HG02610 (cell line): ENCODE data around the gene CDYL2.
A peak's percentile ranks its signal among the peaks of the same experiment; 100 is the strongest.

Experiments used
- ATAC-seq: cut with Tn5 transposase; IDR thresholded peaks from one replicate; pipeline ENCODE4 v1.9.1; 2021; ENCODE audit warnings: mild to moderate bottlenecking, moderate library complexity; ENCODE audit not compliant: unreplicated experiment

CDYL2 gene

DNA sequence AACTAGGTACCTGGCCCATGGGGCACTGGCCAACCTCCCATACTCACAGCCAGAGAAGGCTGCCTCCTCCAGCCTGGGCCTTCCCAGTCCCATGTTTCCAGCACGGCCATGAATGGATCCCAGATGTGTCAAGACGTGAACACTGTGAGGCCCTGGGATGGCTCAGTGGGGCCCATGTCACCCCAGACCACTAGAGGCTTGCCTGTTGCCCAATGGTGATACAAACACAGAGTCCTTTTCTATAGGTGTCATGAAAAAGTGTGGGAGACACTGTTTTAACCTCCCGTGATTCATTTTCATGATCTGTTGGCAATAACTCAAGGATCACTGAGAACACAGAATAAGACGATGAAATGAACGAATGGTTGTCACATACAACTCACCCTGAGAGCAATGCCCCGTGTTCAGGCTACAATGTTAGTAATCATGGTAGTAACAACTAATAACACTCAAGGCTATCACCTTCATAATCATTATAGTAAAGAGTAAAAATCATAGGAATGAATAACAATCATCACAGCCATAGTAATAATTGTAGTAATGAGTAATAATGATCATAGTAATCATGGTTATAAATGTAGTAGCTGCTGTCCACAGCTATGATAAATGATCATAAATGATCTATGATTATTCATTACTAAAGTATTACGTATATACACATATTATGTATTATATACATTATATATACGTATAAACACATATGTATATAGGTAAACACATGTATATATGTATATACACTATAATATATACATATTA is 199.6 kb downstream of the CDYL2 start:
- no peak for ATAC-seq

- no peak for ATAC-seq
Observed at GRCh38 chr16:80602894-80603293, 201.5 kb downstream of the CDYL2 start.

DNA sequence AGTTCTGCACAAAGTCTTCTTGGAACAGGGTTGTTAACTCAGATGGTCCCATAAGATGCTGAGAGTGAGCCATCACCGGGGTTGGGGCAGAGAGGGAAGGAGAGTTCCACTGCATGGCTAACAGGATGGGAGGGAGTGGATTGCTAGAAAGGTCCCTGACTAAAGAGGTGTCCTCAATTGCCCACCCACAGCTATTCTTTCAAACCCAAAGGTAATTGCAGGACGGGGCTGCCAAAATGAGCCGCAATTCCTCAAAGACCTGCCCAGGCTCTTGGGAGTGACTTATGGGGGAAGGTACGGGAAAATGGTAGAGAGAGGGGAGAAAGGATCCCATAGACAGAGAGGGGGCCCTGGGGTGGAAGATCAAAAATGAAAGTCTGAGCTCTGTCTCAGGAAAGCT is 203.2 kb downstream of the CDYL2 start:
- no peak for ATAC-seq

GRCh38 chr16:80599466-80599865 is 204.9 kb downstream of the CDYL2 start:
- ATAC-seq: no peak

DNA sequence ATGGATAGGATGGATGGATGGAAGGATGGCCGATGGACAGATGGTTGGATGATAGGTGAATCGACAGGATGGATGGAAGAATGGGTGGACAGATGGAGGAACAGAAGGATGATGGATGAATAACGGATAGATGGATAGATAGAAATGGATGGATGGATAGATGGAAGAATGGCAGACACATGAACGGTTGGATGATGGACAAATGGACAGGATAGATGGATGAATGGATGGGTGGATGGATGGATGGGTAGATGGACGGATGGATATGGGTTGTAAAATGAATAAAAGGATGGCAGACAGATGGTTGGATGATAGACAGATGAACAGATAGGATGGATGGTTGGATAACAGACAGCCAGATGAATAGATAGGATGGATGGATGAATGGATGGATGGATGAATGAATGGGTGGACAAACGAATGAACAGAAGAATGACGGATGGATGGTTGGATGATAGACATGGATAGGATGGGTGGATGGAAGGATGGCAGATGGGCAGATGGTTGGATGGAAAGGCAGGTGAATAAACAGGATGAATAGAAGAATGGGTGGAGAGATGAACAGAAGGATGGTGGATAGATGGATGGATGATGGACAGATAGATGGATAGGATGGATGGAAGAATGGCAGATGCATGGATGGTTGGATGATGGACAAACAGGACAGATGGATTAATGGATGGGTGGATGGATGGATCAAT is 207.7 kb downstream of the CDYL2 start:
- no peak for ATAC-seq

- no peak for ATAC-seq
Observed at GRCh38 chr16:80594756-80595155, 209.6 kb downstream of the CDYL2 start.

DNA sequence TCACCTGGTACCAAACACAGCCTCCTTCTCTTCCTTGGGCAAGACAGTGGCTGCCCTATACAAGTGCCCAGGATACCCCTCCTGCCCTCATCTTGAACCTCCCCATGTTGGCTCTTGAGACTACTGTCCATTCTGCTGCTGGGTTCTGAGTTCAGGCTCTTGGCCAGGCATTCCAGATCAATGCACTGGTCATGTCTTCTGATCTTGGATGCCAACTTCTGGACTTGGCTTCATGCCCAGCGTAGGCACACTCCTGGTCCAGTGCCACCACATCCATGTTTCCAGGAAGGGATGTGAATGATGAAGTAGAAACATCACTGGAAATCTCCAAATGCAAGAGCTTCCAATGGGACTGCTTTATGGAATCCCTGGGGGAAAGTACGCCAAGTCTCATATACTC is 212.1 kb downstream of the CDYL2 start:
- ATAC-seq: no peak

DNA sequence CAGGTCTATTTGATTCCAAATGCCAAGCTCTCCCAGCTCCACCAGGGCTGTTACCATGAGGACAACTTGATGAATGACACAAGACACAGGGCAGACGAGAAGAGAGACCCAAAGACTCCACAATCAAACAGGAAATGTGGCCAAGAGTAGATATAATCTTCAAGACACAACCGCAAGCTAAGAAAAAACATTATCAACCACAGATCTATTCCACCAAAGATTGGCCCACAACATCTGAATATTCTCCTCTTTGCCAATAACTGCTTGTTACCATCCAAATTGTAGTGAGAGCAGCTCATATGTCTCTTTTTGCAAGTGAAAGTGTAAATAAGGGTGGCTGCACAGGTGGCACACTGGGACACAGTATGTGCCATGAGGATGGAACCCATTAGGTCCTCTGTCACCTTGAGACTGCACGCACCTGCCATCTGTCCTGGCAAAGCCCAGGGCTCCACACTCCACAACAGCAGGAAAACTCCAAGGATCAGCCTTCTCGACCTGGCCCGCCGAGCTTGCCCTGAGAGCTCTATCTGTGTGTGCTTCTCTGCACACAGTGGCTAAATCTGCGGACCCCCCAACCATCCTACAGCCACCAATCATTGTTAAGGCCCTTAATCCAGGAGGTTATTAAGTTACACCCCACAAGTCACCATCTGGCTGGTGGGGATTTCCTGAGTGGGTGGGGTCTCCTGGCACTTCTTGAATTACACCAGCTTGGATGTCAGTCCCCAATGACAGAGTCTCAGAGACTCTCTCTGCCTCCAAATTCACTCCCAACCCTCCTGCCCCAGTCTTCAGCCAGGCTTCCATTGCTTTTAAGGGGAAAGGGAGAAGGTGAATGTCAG is 213.1 kb downstream of the CDYL2 start:
- no peak for ATAC-seq

GRCh38 chr16:80587071-80587470 is 217.3 kb downstream of the CDYL2 start:
- ATAC-seq: no peak

DNA sequence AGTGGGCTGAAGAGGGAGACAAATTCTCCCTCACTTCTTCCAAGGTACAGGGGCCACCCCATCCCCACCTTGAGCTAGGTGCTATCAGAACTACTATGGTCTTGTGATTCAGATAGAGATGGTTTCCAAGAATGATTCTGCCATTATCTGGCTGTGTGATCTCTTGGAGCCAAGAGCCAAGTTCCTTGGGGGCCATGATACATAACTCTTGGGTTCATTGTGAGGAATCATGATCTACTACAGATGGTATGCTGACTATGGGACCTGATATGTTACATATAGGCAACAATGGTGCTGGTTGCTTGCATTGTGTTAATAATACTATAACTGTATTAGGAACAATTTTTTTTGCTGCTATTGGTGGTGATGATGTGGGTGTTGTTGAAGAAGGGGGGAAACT is 217.9 kb downstream of the CDYL2 start:
- no peak for ATAC-seq

DNA sequence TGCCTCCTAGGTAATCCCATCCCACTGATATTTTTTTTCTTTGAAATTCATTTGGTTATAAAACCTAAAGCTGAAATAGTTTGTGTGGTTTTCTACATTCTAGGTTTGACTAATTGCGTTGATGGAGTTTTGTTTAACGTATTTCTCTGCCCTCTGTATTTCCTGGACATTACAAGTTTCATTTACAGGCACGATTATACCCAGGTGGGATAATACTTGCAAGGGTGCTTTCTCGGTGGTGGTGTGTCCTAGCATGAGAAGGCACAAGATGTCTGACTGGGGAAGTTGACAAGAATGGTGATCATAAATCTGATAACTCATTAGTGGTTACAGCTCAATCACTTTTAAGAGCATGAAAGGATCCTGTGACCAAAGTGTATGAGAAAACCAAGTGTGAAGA is 218.6 kb downstream of the CDYL2 start:
- ATAC-seq: peak; percentile 71

DNA sequence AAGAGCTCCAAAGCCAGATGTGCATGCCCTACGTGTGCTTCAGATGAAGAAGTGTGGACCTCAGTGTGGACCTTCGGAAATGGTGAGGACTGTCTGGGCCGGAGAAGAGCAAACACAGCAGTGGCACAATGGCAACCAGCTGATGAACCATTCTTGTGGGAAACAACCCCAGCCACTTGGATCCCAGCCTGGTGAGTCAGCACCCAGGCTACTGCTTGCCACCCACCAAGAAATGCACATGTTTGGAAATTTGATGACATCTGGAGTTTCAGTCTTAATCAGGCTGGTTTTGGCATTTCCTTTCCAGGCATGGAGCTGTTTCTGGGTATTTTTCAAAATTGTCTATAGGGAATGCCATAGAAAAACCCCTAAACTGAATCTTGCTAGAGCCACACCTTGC is 220.9 kb downstream of the CDYL2 start:
- ATAC-seq: no peak

DNA sequence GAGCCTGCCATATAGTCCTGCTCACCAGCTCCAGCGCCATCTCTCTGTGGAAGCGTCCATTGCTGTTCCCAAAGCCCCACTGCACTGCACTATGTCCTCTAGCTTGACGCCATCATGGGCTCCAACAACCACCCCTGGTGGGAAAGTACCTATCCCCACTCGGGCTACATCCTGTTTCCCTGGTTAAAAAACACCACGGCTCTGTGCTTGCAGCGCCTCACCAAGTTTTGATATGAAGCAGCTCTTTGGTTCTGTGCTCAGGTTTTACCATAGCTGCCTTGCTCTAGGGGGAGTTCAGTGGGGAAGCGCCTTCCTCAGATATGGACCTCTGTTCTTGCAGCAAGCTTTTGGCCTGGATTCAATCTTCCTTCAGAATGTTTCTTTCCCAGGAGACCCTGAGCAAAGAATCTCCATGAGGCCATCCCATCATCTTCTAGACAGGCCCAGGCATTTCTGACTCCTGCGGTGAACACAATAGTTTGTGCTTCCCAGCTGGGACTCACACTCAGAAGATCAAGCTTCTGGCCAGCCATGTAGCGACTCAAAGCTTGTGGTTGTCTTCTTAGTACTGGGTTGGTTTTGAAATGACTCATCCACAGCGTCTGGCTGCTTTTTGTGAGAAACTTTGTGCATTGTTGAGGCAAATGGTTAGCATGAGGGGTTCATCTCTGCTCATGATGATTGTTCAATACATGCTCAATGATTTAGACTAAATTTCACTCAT is 224.1 kb downstream of the CDYL2 start:
- ATAC-seq: peak; percentile 84

DNA sequence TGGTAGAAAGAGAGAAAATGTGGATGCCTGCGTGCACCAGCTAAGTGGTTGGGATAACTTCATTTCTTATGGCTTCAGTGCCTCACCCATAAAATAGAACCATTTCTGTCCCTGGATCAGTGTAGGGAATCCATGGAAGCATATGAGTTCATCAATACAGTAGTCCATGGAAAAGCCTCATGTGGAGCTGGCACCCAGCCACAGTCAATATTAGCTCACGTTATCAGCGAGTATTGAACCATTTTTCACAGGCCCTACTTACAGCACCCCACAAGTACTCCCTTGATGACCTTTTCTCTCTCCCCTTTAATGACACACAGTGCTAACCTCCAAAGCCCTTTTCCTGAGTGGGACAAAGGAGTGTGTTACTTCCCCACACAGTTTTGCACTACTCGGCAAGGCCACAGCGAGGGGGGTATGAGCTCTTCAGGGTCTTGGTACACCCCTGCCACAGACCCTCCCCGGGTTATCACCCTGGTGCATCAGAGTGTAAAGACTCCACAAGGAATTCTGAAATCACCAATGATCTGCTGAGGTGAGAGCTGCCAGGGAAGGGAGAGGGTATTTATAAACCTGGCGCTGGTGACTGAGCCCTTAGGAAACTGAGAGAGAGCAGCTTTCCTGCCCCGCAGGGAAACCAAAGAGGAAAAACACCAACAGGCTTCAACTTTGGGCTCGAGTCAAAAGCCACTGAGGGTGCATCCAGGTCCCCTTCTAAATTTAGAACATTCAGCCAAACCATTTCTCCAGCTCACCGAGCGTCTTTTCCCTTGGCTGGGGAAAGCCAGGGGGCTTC is 226.7 kb downstream of the CDYL2 start:
- ATAC-seq: no peak

GRCh38 chr16:80576343-80576912 is 228.0 kb downstream of the CDYL2 start:
- no peak for ATAC-seq

GRCh38 chr16:80573700-80574120 is 230.7 kb downstream of the CDYL2 start:
- ATAC-seq: no peak

DNA sequence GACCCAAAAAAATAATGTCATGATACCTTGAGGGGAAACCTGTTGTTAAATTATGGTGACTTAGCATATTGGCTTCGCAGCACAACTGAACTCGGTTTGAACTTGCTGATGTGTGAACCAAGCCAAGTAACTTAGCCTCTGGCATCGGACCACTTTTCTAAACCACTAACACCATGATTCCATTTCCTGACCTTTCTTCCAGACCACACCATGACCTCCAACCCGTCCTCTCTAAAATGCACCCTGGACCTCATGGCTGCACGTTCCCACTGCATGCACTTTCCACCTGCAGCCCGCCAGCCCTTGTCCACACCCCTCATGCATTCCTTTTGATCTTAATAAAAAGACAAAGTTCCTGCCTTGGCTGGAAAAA is 234.3 kb downstream of the CDYL2 start:
- ATAC-seq: no peak

- ATAC-seq: peak; percentile 76
Observed at GRCh38 chr16:80569440-80570105, 234.8 kb downstream of the CDYL2 start.

DNA sequence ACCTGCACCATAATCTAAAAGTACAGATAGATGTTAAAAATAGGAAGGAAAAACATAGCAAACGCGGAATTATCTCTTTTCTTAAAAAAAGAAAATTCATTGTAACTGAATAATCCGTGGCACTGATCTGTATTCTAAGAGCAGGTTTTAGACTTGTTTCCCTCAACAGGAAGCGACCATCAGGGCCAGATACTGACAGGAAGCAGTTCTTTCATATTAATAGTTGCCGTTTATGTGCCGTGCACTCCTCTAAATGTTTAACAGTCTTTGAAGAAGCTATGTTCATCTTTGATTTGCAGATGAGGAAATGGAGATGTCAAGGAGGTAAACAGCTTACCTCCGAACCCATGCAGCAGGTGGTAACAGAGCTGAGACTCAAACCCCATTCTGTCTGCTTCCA is 240.0 kb downstream of the CDYL2 start:
- ATAC-seq: no peak
